GM12878 (cell line): ENCODE measurements around the gene PDGFD. TPM values are rescaled to one million over a fixed set of nuclear protein-coding genes. Genes with fewer than 3 reads are reported as not detected.

Experiments used
- ATAC-seq: fragments of 200-7000 bp; cut with Tn5 transposase; 3 replicates; pipeline ENCODE4 v1.9.1; 2020; ENCODE audit warnings: mild to moderate bottlenecking, moderate library complexity
- BruUV-seq: library from RNA; stranded (reverse); fragments of 400-500 nt; replicated peaks from 2 replicates; lab custom pipeline; 2021; lab: Mats Ljungman, UMichigan
- CTCF ChIA-PET: fragments of 300-600 bp; sonication (Branson Sonifier 250); formaldehyde crosslinking; extraction: SDS; loops from one replicate; lab custom pipeline; 2021; ENCODE audit warnings: inconsistent platforms; lab: Yijun Ruan, JAX
- POLR2A ChIA-PET: fragments of 350-600 bp; formaldehyde crosslinking; extraction: SDS; loops from one replicate; lab custom pipeline; 2021; ENCODE audit warnings: inconsistent platforms; lab: Charles Lee
- RAD21 ChIA-PET: fragments of 300-600 bp; sonication (Branson Sonifier 250); formaldehyde crosslinking; loops from one replicate; lab custom pipeline; 2023; ENCODE audit warnings: antibody characterized with exemption; ENCODE audit not compliant: unreplicated experiment; lab: Charles Lee
- SMC1A ChIA-PET: fragments of 300-600 bp; sonication (Branson Sonifier 250); formaldehyde crosslinking; loops from one replicate; lab custom pipeline; 2023; ENCODE audit not compliant: unreplicated experiment, uncharacterized antibody; lab: Charles Lee
- DNase-seq: peaks from one replicate; pipeline ENCODE4 v3.0.0-alpha.2; 2011; ENCODE audit warnings: low read depth, low spot score
- FAIRE-seq: peaks from 3 replicates; lab custom pipeline; 2011; peaks lifted over from hg19 to GRCh38; lab: Jason Lieb, UNC
- H2AFZ ChIP-seq: 2 replicates; pipeline ENCODE4 v1.6.0; 2011; ENCODE audit warnings: low read depth, low read length, control low read depth; ENCODE audit not compliant: control insufficient read depth
- H3K27ac ChIP-seq: 2 replicates; pipeline ENCODE4 v1.5.1; 2011; ENCODE audit warnings: control low read depth; ENCODE audit not compliant: control insufficient read depth, insufficient read depth
- H3K27me3 ChIP-seq, 2 experiments: replicated peaks in 1 of 2; 2 replicates each; pipeline versions ENCODE4 v1.6.0 to v1.6.1; 2011; ENCODE audit warnings: low read length in 1 of 2; ENCODE audit not compliant: control insufficient read depth in 2 of 2, insufficient read depth in 2 of 2
- H3K36me3 ChIP-seq, 2 experiments: 2 replicates each; pipeline ENCODE4 v1.5.1; 2011; ENCODE audit warnings: low read length in 1 of 2; ENCODE audit not compliant: control insufficient read depth in 2 of 2, insufficient read depth in 2 of 2
- H3K4me1 ChIP-seq: 2 replicates; pipeline ENCODE4 v1.6.1; 2011; ENCODE audit warnings: mild to moderate bottlenecking, low read length, moderate library complexity, mixed read lengths; ENCODE audit not compliant: control insufficient read depth, insufficient read depth
- H3K4me2 ChIP-seq: 2 replicates; pipeline ENCODE4 v1.6.0; 2011; ENCODE audit warnings: control low read depth; ENCODE audit not compliant: control insufficient read depth, insufficient read depth
- H3K4me3 ChIP-seq: fragments of 200-600 bp; sonication (generic); 2 replicates; pipeline ENCODE4 v1.5.1; 2016
- H3K79me2 ChIP-seq: 2 replicates; pipeline ENCODE4 v1.6.0; 2011; ENCODE audit warnings: low read length; ENCODE audit not compliant: control insufficient read depth, insufficient read depth
- H3K9ac ChIP-seq: 2 replicates; pipeline ENCODE4 v1.8.0; 2011; ENCODE audit warnings: low read length, control low read depth, mixed read lengths; ENCODE audit not compliant: control insufficient read depth, insufficient read depth
- H3K9me3 ChIP-seq: replicated peaks from 3 replicates; pipeline ENCODE4 v1.5.1; 2011; ENCODE audit warnings: mild to moderate bottlenecking, low read length; ENCODE audit not compliant: control insufficient read depth, insufficient read depth
- H4K20me1 ChIP-seq: 2 replicates; pipeline ENCODE4 v1.6.0; 2011; ENCODE audit not compliant: control insufficient read depth, insufficient read depth
- BCL11A ChIP-seq: IDR thresholded peaks from 2 replicates; pipeline ENCODE4 v1.6.1; 2011; ENCODE audit warnings: low read depth, low read length
- BMI1 ChIP-seq: fragments of 450-650 bp; IDR thresholded peaks from 2 replicates; pipeline ENCODE4 v1.6.1; 2016; ENCODE audit warnings: mild to moderate bottlenecking, moderate library complexity, borderline replicate concordance
- E2F8 ChIP-seq: fragments of 450-650 bp; IDR thresholded peaks from 2 replicates; pipeline ENCODE4 v1.6.1; 2018; ENCODE audit warnings: mild to moderate bottlenecking, low read depth, moderate library complexity; ENCODE audit not compliant: partially characterized antibody
- FOXM1 ChIP-seq: IDR thresholded peaks from 2 replicates; pipeline ENCODE4 v1.6.1; 2012; ENCODE audit warnings: low read depth, mild to moderate bottlenecking, inconsistent platforms, low read length, moderate library complexity
- HDAC6 ChIP-seq: fragments of 200-600 bp; sonication (generic); IDR thresholded peaks from one replicate; pipeline ENCODE4 v1.8.0; 2017; ENCODE audit warnings: antibody characterized with exemption; ENCODE audit not compliant: unreplicated experiment
- MEF2A ChIP-seq: IDR thresholded peaks from 2 replicates; pipeline ENCODE4 v1.6.1; 2011; ENCODE audit warnings: low read depth, mild to moderate bottlenecking, low read length, moderate library complexity; ENCODE audit not compliant: insufficient read depth
- MXI1 ChIP-seq: fragments of 150-350 bp; IDR thresholded peaks from 2 replicates; pipeline ENCODE4 v1.6.1; 2011; ENCODE audit warnings: low read depth, mild to moderate bottlenecking, inconsistent platforms, low read length, improper control_type of control experiment
- PAX8 ChIP-seq: fragments of 450-650 bp; IDR thresholded peaks from 2 replicates; pipeline ENCODE4 v1.6.1; 2017; ENCODE audit warnings: mild to moderate bottlenecking, moderate library complexity
- PML ChIP-seq: IDR thresholded peaks from 2 replicates; pipeline ENCODE4 v1.6.1; 2012; ENCODE audit warnings: low read length, inconsistent platforms
- RFX5 ChIP-seq: IDR thresholded peaks from 2 replicates; pipeline ENCODE4 v1.6.1; 2011; ENCODE audit warnings: low read depth, low read length, improper control_type of control experiment
- SRF ChIP-seq, 2 experiments: IDR thresholded peaks; 2 replicates each; pipeline ENCODE4 v1.6.1; 2011; ENCODE audit warnings: low read depth in 2 of 2, low read length in 2 of 2, mild to moderate bottlenecking in 1 of 2, moderate library complexity in 1 of 2
- ZNF687 ChIP-seq: fragments of 450-650 bp; IDR thresholded peaks from 2 replicates; pipeline ENCODE4 v1.6.1; 2017; ENCODE audit warnings: mild to moderate bottlenecking, moderate library complexity
- WGBS: methylation state at CpG from one replicate; pipeline ENCODE4 v1.1.6; 2016; ENCODE audit warnings: low lambda C conversion rate; ENCODE audit not compliant: insufficient replicate concordance, insufficient coverage; ENCODE audit errors: missing lambda C conversion rate; 5-methylcytosine and 5-hydroxymethylcytosine counted together
- in situ Hi-C: fragments of 300-500 bp; cut with MboI; formaldehyde crosslinking; loops from 9 replicates; pipeline ENCODE4 v1.14.3; 2018; ENCODE audit warnings: mixed read lengths
- intact Hi-C: fragments of 100-400 bp; cut with micrococcal nuclease; formaldehyde crosslinking; loops from one replicate; pipeline ENCODE4 v1.14.2; 2022; ENCODE audit not compliant: unreplicated experiment
- polyA plus RNA-seq, 11 experiments: library from polyadenylated mRNA; depleted of rRNA in 4 of 11; unstranded in 6 of 11; stranded (reverse) in 5 of 11; fragments of >200 nt; fragmentation: Nextera tagmentation in 4 of 11; fragmentation: Illumina TruSeq in 1 of 11; extraction: Ambion mirVana in 4 of 11; extraction: Trizol in 1 of 11; gene quantifications; 1 replicate in 1 of 11; 2 replicates in 10 of 11; pipeline versions ENCODE4 v1.2.1 to v1.2.3, GENCODE V29; 2011 to 2016; ENCODE audit warnings: inconsistent platforms in 2 of 11, missing spikeins in 2 of 11, low read depth in 1 of 11
- total RNA-seq, 4 experiments: library from RNA; depleted of rRNA in 3 of 4; stranded (reverse); fragments of >200 nt in 3 of 4; fragmentation: Illumina TruSeq in 1 of 4; extraction: Trizol in 1 of 4; gene quantifications; 2 replicates each; pipeline versions ENCODE4 v1.2.1 to v1.2.3, GENCODE V29; 2013 to 2021
- TF ChIP-seq, protein P1 (sequence below): IDR thresholded peaks from 2 replicates; pipeline ENCODE4 v1.6.1; 2012; ENCODE audit warnings: low read depth, low read length, improper control_type of control experiment
- TF ChIP-seq, protein P2 (sequence below): fragments of 450-650 bp; IDR thresholded peaks from 2 replicates; pipeline ENCODE4 v1.6.1; 2017; ENCODE audit warnings: antibody characterized with exemption, mild to moderate bottlenecking, moderate library complexity

PDGFD gene
- total and polyA plus RNA-seq, 10 of the 15 experiments (the other 5 are each of a cell fraction or from before 2014, with no cell fraction given), result 0.05 to 0.13 TPM; not detected in 8

DNA sequence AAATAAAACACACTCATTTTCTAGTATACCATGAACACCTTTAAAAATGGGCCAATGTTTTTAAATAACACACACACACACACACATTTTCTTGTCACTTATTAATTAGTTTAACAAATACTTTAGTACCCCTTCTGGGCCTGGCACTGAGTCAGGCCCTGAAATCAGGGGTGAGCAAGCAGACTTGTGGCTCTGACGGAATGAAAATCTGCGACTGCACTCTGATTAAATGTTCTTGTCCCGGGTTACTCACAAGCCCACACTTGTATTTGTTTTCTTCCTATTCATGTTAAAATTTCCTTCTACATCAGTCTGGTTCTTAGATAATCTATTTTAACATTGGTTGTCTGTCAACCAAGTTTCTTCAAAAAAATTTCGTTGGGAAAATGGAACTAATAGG is 43.0 kb upstream of the PDGFD start:
- H4K20me1 ChIP-seq, result no peaks in the 10 kb centered on the region
- RAD21 ChIA-PET, result no interaction called here
- no peaks in the 10 kb centered on the region for H3K9me3 ChIP-seq
- in situ Hi-C loops (no loop called here), intact Hi-C loops (no loop called here)
- WGBS, result 53% methylated on average over 4 of the region's 4 CpGs
- DNase-seq, result no peak
- no peak overlapping the region for H3K9ac ChIP-seq
- no peaks in the 10 kb centered on the region for H3K4me1 ChIP-seq
- H3K27ac ChIP-seq, result no peak overlapping the region
- no peaks in the 10 kb centered on the region for H3K79me2 ChIP-seq
- no peak overlapping the region for H3K4me2 ChIP-seq
- no peak overlapping the region for H2AFZ ChIP-seq
- BruUV-seq, result no TSS peak
- ATAC-seq, result no peak
- CTCF ChIA-PET, result no interaction called here
- H3K4me3 ChIP-seq, result no peak overlapping the region
- no peak for FAIRE-seq
- SMC1A ChIA-PET, result no interaction called here
- H3K27me3 ChIP-seq, result no peaks in the 10 kb centered on the region
- H3K36me3 ChIP-seq, result no peaks in the 10 kb centered on the region
- POLR2A ChIA-PET, result no interaction called here
- no peak for TF ChIP-seq BMI1
- TF ChIP-seq FOXM1, result no peak
- no peak for TF ChIP-seq ZNF687
- no peak for TF ChIP-seq PAX8
- TF ChIP-seq MEF2A, result no peak
- no peak for TF ChIP-seq BCL11A
- TF ChIP-seq PML, result no peak
- no peak for TF ChIP-seq RFX5
- TF ChIP-seq MXI1, result no peak
- TF ChIP-seq SRF (IDR thresholded peaks at IDR 0.05; ENCODE audit: low read depth in 2 of 2, low read length in 2 of 2), result no peak
- TF ChIP-seq, protein P1, sequence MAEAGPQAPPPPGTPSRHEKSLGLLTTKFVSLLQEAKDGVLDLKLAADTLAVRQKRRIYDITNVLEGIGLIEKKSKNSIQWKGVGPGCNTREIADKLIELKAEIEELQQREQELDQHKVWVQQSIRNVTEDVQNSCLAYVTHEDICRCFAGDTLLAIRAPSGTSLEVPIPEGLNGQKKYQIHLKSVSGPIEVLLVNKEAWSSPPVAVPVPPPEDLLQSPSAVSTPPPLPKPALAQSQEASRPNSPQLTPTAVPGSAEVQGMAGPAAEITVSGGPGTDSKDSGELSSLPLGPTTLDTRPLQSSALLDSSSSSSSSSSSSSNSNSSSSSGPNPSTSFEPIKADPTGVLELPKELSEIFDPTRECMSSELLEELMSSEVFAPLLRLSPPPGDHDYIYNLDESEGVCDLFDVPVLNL, result no peak
- TF ChIP-seq, protein P2, sequence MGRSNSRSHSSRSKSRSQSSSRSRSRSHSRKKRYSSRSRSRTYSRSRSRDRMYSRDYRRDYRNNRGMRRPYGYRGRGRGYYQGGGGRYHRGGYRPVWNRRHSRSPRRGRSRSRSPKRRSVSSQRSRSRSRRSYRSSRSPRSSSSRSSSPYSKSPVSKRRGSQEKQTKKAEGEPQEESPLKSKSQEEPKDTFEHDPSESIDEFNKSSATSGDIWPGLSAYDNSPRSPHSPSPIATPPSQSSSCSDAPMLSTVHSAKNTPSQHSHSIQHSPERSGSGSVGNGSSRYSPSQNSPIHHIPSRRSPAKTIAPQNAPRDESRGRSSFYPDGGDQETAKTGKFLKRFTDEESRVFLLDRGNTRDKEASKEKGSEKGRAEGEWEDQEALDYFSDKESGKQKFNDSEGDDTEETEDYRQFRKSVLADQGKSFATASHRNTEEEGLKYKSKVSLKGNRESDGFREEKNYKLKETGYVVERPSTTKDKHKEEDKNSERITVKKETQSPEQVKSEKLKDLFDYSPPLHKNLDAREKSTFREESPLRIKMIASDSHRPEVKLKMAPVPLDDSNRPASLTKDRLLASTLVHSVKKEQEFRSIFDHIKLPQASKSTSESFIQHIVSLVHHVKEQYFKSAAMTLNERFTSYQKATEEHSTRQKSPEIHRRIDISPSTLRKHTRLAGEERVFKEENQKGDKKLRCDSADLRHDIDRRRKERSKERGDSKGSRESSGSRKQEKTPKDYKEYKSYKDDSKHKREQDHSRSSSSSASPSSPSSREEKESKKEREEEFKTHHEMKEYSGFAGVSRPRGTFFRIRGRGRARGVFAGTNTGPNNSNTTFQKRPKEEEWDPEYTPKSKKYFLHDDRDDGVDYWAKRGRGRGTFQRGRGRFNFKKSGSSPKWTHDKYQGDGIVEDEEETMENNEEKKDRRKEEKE, result no peak
- no peak for TF ChIP-seq HDAC6
- TF ChIP-seq E2F8, result no peak
